Stimulated activated CD8-positive, alpha-beta memory T cell treated with anti-CD3 and anti-CD28 coated beads, Interleukin-7, amount 100 ng/mL, for 48 hours (primary cell): Measurements from ENCODE around the gene TUBB8.
"Not testable (repeated sequence)": the region's sequence is repeated elsewhere in the genome, so short reads cannot be mapped to it uniquely, and the experiment has no call there.

ENCODE experiments used
- DNase-seq, 2 donors: peaks; one replicate each; pipeline ENCODE4 v3.0.0-alpha.2; 2020; ENCODE audit warnings: low read depth in 1 of 2; ENCODE audit errors: extremely low read depth in 1 of 2

TUBB8 gene

GRCh38 chr10:48996-49395 is at the start of gene TUBB8:
TSS of gene TUBB8 (minus strand) at chr10:49296. CDS start at chr10:49238, 58 bp downstream.
- DNase-seq: no peak

- no peak for DNase-seq
These were observed 47.4 kb upstream of the TUBB8 start for GRCh38 chr10:96466-96865.

- DNase-seq: no peak
These were observed 46.4 kb upstream of the TUBB8 start for GRCh38 chr10:95356-96115.

- no peak for DNase-seq
These were observed 45.5 kb upstream of the TUBB8 start for GRCh38 chr10:94613-95012.

- no peak for DNase-seq
These were observed 43.8 kb upstream of the TUBB8 start for GRCh38 chr10:92846-93245.

GRCh38 chr10:92153-92552 is 43.1 kb upstream of the TUBB8 start:
- DNase-seq: no peak

- no peak for DNase-seq
These were observed 42.2 kb upstream of the TUBB8 start for GRCh38 chr10:91313-91712.

GRCh38 chr10:90161-90560 is 41.1 kb upstream of the TUBB8 start:
- DNase-seq: no peak

- DNase-seq: no peak
These were observed 40.2 kb upstream of the TUBB8 start for GRCh38 chr10:89248-89647.

- DNase-seq: no peak
These were observed 39.2 kb upstream of the TUBB8 start for GRCh38 chr10:88253-88652.

GRCh38 chr10:87177-88080 is 38.3 kb upstream of the TUBB8 start:
- no peak for DNase-seq

GRCh38 chr10:86031-86430 is 36.9 kb upstream of the TUBB8 start:
- DNase-seq: no peak

- no peak for DNase-seq
These were observed 35.9 kb upstream of the TUBB8 start for GRCh38 chr10:85044-85443.

- DNase-seq: no peak
These were observed 34.9 kb upstream of the TUBB8 start for GRCh38 chr10:83930-84530.

GRCh38 chr10:80477-81105 is 31.5 kb upstream of the TUBB8 start:
- no peak for DNase-seq

- DNase-seq: no peak
These were observed 30.6 kb upstream of the TUBB8 start for GRCh38 chr10:79532-80215.

GRCh38 chr10:78556-78955 is 29.5 kb upstream of the TUBB8 start:
- DNase-seq: no peak

- not testable (repeated sequence) for DNase-seq
These were observed 25.1 kb upstream of the TUBB8 start for GRCh38 chr10:74266-74621.

GRCh38 chr10:73543-74265 is 24.6 kb upstream of the TUBB8 start:
- DNase-seq: not testable (repeated sequence)

- DNase-seq: not testable (repeated sequence)
These were observed 19.1 kb upstream of the TUBB8 start for GRCh38 chr10:68156-68555.
